Body of pancreas (tissue), 4 donors: Measurements from ENCODE around the gene CCDC185. TPM values are rescaled to one million over a fixed set of nuclear protein-coding genes. Genes with fewer than 3 reads are reported as not detected.
"Not testable (repeated sequence)": the region's sequence is repeated elsewhere in the genome, so short reads cannot be mapped to it uniquely, and the experiment has no call there.

Source experiments
- ATAC-seq: fragments of 150-250 bp; one replicate; pipeline ENCODE4 v1.9.1; 2016
- DNase-seq, 4 donors: peaks; one replicate each; pipeline ENCODE4 v3.0.0-alpha.2; 2019
- H3K27ac ChIP-seq, 4 donors: fragments of 200-600 bp; sonication (generic); 1 replicate in 3 of 4; 2 replicates in 1 of 4; pipeline versions ENCODE4 v1.5.1 to v1.6.1; 2016 to 2019; ENCODE audit warnings: mild to moderate bottlenecking in 1 of 4, mixed read lengths in 1 of 4, moderate library complexity in 1 of 4
- H3K27me3 ChIP-seq, 2 donors: fragments of 200-600 bp; sonication (generic); one replicate each; pipeline ENCODE4 v1.6.0; 2016; ENCODE audit warnings: mild to moderate bottlenecking in 1 of 2
- H3K36me3 ChIP-seq, 2 donors: fragments of 200-600 bp; sonication (generic); replicated peaks in 1 of 2; 2 replicates each; pipeline ENCODE4 v1.5.1; 2016; ENCODE audit warnings: low read depth in 2 of 2; ENCODE audit not compliant: insufficient read depth in 1 of 2
- H3K4me1 ChIP-seq: fragments of 200-600 bp; sonication (generic); one replicate; pipeline ENCODE4 v1.6.0; 2016
- H3K4me3 ChIP-seq, 2 donors: fragments of 200-600 bp; sonication (generic); 1 replicate in 1 of 2; 2 replicates in 1 of 2; pipeline ENCODE4 v1.5.1; 2016 to 2019
- H3K9me3 ChIP-seq, 3 donors: fragments of 200-600 bp; sonication (generic); 1 replicate in 2 of 3; 2 replicates in 1 of 3; pipeline ENCODE4 v1.5.1; 2016
- CTCF ChIP-seq, 7 experiments: fragments of 450-650 bp in 4 of 7; fragments of 200-600 bp in 3 of 7; sonication (generic) in 3 of 7; IDR thresholded peaks; one replicate each; pipeline ENCODE4 v1.5.1; 2016 to 2019; ENCODE audit warnings: antibody characterized with exemption in 7 of 7
- POLR2A ChIP-seq, 3 donors: fragments of 450-650 bp; IDR thresholded peaks; one replicate each; pipeline ENCODE4 v1.6.1; 2016; ENCODE audit warnings: antibody characterized with exemption in 3 of 3, mild to moderate bottlenecking in 2 of 3
- WGBS, 2 donors: methylation state at CpG; one replicate each; pipeline ENCODE4 v1.1.5; 2017; 5-methylcytosine and 5-hydroxymethylcytosine counted together
- intact Hi-C: fragments of 100-400 bp; cut with DNase I; formaldehyde crosslinking; loops from one replicate; pipeline ENCODE4 v1.15.1; 2023
- total RNA-seq, 2 donors: library from RNA; depleted of rRNA; stranded (reverse); fragments of >200 nt; gene quantifications; one replicate each; pipeline ENCODE4 v1.1.0, GENCODE V29; 2016

CCDC185 gene
- total RNA-seq, 2 donors from 2014 or later: not detected

GRCh38 chr1:223386013-223386412, 7.2 kb upstream of the CCDC185 start:
- H3K36me3 ChIP-seq: no peaks in the 10 kb centered on the region
- DNase-seq (no peak), ATAC-seq (no peak)
- H3K4me3 ChIP-seq: no peak overlapping the region
- no peak overlapping the region for H3K27ac ChIP-seq
- intact Hi-C loops: no loop called here
- WGBS, 2 donors: 69 to 77% methylated on average over 2 of the region's 2 CpGs
- no peaks in the 10 kb centered on the region for H3K27me3 ChIP-seq
- TF ChIP-seq POLR2A (IDR thresholded peaks at IDR 0.05) (no peak), CTCF (IDR thresholded peaks at IDR 0.05) (no peak)
- H3K4me1 ChIP-seq: no peaks in the 10 kb centered on the region
- H3K9me3 ChIP-seq: no peaks in the 10 kb centered on the region

GRCh38 chr1:223390618-223391017, 2.6 kb upstream of the CCDC185 start:
- Histone ChIP-seq H3K4me1 (peaks cover 6% of the 10 kb centered on the region), H3K9me3 (no peaks in the 10 kb centered on the region), H3K36me3 (no peaks in the 10 kb centered on the region), H3K4me3 (no peak overlapping the region), H3K27ac (no peak overlapping the region), H3K27me3 (peaks cover 0 to 5% of the 10 kb centered on the region in 2 donors)
- DNase-seq (no peak), ATAC-seq (no peak)
- TF ChIP-seq POLR2A (IDR thresholded peaks at IDR 0.05): no peak
- TF ChIP-seq CTCF (IDR thresholded peaks at IDR 0.05): no peak
- intact Hi-C loops: no loop called here

- TF ChIP-seq POLR2A (IDR thresholded peaks at IDR 0.05): no peak
- TF ChIP-seq CTCF (IDR thresholded peaks at IDR 0.05): no peak
- intact Hi-C loops: no loop called here
- no peak overlapping the region for H3K4me3 ChIP-seq
- DNase-seq (no peak), ATAC-seq (no peak)
- H3K4me1 ChIP-seq: peaks cover 6% of the 10 kb centered on the region
- peaks cover 0 to 5% of the 10 kb centered on the region in 2 donors for H3K27me3 ChIP-seq
- H3K9me3 ChIP-seq: no peaks in the 10 kb centered on the region
- no peak overlapping the region for H3K27ac ChIP-seq
- H3K36me3 ChIP-seq: no peaks in the 10 kb centered on the region
- WGBS, 2 donors: 96 to 97% methylated on average over 27 of the region's 27 CpGs
These were observed 1.0 kb downstream of the CCDC185 start for GRCh38 chr1:223394242-223394641.

GRCh38 chr1:223394706-223395105, 1.5 kb downstream of the CCDC185 start:
- no peak for DNase-seq
- no peaks in the 10 kb centered on the region for H3K36me3 ChIP-seq
- peaks cover 0 to 5% of the 10 kb centered on the region in 2 donors for H3K27me3 ChIP-seq
- ATAC-seq: no peak
- intact Hi-C loops: no loop called here
- H3K4me1 ChIP-seq: peaks cover 6% of the 10 kb centered on the region
- H3K9me3 ChIP-seq: no peaks in the 10 kb centered on the region
- no peak overlapping the region for H3K27ac ChIP-seq
- no peak overlapping the region for H3K4me3 ChIP-seq
- WGBS, 2 donors: 95 to 97% methylated on average over 13 of the region's 13 CpGs
- TF ChIP-seq CTCF (IDR thresholded peaks at IDR 0.05) (no peak), POLR2A (IDR thresholded peaks at IDR 0.05) (no peak)

- DNase-seq, H3K4me1 ChIP-seq, H3K9me3 ChIP-seq, H3K27me3 ChIP-seq, intact Hi-C loops, H3K27ac ChIP-seq, ATAC-seq, H3K36me3 ChIP-seq, H3K4me3 ChIP-seq: not testable (repeated sequence)
- WGBS, 2 donors: 80% methylated on average over 2 of the region's 6 CpGs; no CpG with 5 or more reads in 1 of the 2 donors
These were observed 6.2 kb downstream of the CCDC185 start for GRCh38 chr1:223399393-223399792.
